ENCODE results near the gene R3HDM2. TPM values are rescaled to one million over a fixed set of nuclear protein-coding genes. Genes with fewer than 3 reads are reported as not detected.

Gene R3HDM2
- total and polyA plus RNA-seq, 2 of the 13 experiments (the other 11 are each of a cell fraction or from before 2014, with no cell fraction given) = 11.1 to 23.5 TPM

DNA sequence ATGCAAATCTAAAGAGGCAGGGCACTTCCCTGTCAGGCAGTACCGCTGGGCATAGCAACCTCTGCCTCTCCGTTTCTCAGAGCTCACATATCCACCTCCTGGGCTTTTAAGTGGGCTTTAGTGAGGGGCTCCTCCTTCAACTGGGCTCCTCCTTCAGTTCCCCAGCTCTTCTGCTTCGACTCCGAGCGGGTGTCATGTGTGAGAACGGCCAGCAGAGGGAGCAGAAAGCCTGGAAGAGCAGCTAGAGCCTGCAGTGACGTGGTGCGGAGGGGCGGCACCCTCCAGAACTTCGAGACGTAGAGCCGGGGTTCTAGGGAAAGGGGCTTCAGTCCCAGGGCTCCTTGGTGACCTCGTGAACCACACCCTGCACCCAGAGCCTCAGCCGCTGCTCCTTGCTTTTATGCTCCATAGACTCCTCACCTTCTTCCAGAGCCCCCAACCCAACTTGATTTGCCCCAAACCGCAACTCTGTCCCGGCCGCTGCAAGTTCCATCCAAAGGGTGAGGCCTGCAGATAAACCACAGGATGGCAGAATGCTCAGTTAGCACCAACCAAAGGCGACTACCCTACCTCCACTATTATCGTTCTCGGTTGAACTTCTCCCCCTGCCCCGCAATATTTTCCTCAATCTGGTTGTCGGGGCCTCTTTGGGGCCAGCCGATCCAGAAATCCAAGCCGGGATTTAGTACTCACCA is 28.4 kb upstream of the R3HDM2 start (continued):
- no peak for TF ChIP-seq GABPA (IDR thresholded peaks at IDR 0.05; ENCODE audit: low read depth, low read length)
- no peak for TF ChIP-seq GABPA (CRISPR knock-in tag; IDR thresholded peaks at IDR 0.05; ENCODE audit: low read depth)
- no peak; the same call in 1 of the 2 replicates for TF ChIP-seq ZNF232 (CRISPR knock-in tag; IDR thresholded peaks at IDR 0.05; ENCODE audit: borderline replicate concordance)
- TF ChIP-seq ZNF564 (CRISPR knock-in tag; IDR thresholded peaks at IDR 0.05) = no peak
- TF ChIP-seq KLF12 (CRISPR knock-in tag; IDR thresholded peaks at IDR 0.05; ENCODE audit: borderline replicate concordance) = no peak
- TF ChIP-seq PAX8 (CRISPR knock-in tag; IDR thresholded peaks at IDR 0.05; ENCODE audit: borderline replicate concordance) = 0 out of 2 replicates have a peak, but pooled peaks have one; percentile 27
- no peak for TF ChIP-seq ZNF431 (CRISPR knock-in tag; IDR thresholded peaks at IDR 0.05; ENCODE audit: borderline replicate concordance, low read depth)
- TF ChIP-seq ZNF44 (CRISPR knock-in tag; IDR thresholded peaks at IDR 0.05) = no peak
- TF ChIP-seq, protein P1, sequence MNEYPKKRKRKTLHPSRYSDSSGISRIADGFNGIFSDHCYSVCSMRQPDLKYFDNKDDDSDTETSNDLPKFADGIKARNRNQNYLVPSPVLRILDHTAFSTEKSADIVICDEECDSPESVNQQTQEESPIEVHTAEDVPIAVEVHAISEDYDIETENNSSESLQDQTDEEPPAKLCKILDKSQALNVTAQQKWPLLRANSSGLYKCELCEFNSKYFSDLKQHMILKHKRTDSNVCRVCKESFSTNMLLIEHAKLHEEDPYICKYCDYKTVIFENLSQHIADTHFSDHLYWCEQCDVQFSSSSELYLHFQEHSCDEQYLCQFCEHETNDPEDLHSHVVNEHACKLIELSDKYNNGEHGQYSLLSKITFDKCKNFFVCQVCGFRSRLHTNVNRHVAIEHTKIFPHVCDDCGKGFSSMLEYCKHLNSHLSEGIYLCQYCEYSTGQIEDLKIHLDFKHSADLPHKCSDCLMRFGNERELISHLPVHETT (CRISPR knock-in tag; conservative IDR thresholded peaks at IDR 0.05) = no peak
- TF ChIP-seq, protein P2, sequence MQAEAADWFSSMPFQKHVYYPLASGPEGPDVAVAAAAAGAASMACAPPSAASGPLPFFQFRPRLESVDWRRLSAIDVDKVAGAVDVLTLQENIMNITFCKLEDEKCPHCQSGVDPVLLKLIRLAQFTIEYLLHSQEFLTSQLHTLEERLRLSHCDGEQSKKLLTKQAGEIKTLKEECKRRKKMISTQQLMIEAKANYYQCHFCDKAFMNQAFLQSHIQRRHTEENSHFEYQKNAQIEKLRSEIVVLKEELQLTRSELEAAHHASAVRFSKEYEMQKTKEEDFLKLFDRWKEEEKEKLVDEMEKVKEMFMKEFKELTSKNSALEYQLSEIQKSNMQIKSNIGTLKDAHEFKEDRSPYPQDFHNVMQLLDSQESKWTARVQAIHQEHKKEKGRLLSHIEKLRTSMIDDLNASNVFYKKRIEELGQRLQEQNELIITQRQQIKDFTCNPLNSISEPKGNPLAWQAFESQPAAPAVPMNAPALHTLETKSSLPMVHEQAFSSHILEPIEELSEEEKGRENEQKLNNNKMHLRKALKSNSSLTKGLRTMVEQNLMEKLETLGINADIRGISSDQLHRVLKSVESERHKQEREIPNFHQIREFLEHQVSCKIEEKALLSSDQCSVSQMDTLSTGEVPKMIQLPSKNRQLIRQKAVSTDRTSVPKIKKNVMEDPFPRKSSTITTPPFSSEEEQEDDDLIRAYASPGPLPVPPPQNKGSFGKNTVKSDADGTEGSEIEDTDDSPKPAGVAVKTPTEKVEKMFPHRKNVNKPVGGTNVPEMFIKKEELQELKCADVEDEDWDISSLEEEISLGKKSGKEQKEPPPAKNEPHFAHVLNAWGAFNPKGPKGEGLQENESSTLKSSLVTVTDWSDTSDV (CRISPR knock-in tag; IDR thresholded peaks at IDR 0.05) = no peak
- TF ChIP-seq, protein P3, sequence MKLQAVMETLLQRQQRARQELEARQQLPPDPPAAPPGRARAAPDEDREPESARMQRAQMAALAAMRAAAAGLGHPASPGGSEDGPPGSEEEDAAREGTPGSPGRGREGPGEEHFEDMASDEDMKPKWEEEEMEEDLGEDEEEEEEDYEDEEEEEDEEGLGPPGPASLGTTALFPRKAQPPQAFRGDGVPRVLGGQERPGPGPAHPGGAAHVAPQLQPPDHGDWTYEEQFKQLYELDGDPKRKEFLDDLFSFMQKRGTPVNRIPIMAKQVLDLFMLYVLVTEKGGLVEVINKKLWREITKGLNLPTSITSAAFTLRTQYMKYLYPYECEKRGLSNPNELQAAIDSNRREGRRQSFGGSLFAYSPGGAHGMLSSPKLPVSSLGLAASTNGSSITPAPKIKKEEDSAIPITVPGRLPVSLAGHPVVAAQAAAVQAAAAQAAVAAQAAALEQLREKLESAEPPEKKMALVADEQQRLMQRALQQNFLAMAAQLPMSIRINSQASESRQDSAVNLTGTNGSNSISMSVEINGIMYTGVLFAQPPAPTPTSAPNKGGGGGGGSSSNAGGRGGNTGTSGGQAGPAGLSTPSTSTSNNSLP (IDR thresholded peaks at IDR 0.05; ENCODE audit: low read depth, low read length) = no peak
- peak; percentile 7; the same call in 1 of the 2 replicates for TF ChIP-seq KDM5A (IDR thresholded peaks at IDR 0.05; ENCODE audit: borderline replicate concordance, low read length)
- no peak for TF ChIP-seq ZSCAN29 (CRISPR knock-in tag; conservative IDR thresholded peaks at IDR 0.05)
- TF ChIP-seq IKZF1 (IDR thresholded peaks at IDR 0.05) = no peak
- TF ChIP-seq CENPT (CRISPR knock-in tag; IDR thresholded peaks at IDR 0.05; ENCODE audit: low read depth) = no peak
- TF ChIP-seq BORCS8-MEF2B (CRISPR knock-in tag; IDR thresholded peaks at IDR 0.05) = 0 out of 2 replicates have a peak, but pooled peaks have one; percentile 2
- TF ChIP-seq, protein P4, sequence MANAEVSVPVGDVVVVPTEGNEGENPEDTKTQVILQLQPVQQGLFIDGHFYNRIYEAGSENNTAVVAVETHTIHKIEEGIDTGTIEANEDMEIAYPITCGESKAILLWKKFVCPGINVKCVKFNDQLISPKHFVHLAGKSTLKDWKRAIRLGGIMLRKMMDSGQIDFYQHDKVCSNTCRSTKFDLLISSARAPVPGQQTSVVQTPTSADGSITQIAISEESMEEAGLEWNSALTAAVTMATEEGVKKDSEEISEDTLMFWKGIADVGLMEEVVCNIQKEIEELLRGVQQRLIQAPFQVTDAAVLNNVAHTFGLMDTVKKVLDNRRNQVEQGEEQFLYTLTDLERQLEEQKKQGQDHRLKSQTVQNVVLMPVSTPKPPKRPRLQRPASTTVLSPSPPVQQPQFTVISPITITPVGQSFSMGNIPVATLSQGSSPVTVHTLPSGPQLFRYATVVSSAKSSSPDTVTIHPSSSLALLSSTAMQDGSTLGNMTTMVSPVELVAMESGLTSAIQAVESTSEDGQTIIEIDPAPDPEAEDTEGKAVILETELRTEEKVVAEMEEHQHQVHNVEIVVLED (CRISPR knock-in tag; IDR thresholded peaks at IDR 0.05; ENCODE audit: borderline replicate concordance) = peak; percentile 50; the same call in 1 of the 2 replicates
- peak; percentile 52; the same call in 1 of the 2 replicates for TF ChIP-seq ZNF839 (CRISPR knock-in tag; IDR thresholded peaks at IDR 0.05; ENCODE audit: borderline replicate concordance)
- TF ChIP-seq POLR2AphosphoS5 (IDR thresholded peaks at IDR 0.05; ENCODE audit: low read depth, low read length) = no peak
- no peak for TF ChIP-seq ZNF263 (CRISPR knock-in tag; IDR thresholded peaks at IDR 0.05)
- TF ChIP-seq ZNF761 (CRISPR knock-in tag; conservative IDR thresholded peaks at IDR 0.05) = no peak
- no peak for TF ChIP-seq ZNF33B (CRISPR knock-in tag; IDR thresholded peaks at IDR 0.05)
- no peak for TF ChIP-seq MAFK (conservative IDR thresholded peaks at IDR 0.05 in 1 of 2, IDR thresholded peaks at IDR 0.05 in 1 of 2; ENCODE audit: low read length in 2 of 2)
- TF ChIP-seq DNMT1 (CRISPR knock-in tag; IDR thresholded peaks at IDR 0.05) = no peak
